Loucy (cell line): ENCODE measurements around the gene ALG12.

Source experiments
- H2AFZ ChIP-seq: fragments of 200-600 bp; sonication (generic); 2 replicates; pipeline ENCODE4 v1.6.0; 2016; ENCODE audit warnings: antibody characterized with exemption, mild to moderate bottlenecking, low read length, moderate library complexity
- H3F3A ChIP-seq: fragments of 200-600 bp; 2 replicates; pipeline ENCODE4 v1.6.0; 2016; ENCODE audit warnings: antibody characterized with exemption, low read depth, mild to moderate bottlenecking
- H3K27me3 ChIP-seq: fragments of 200-600 bp; sonication (generic); 2 replicates; pipeline ENCODE4 v1.6.1; 2014; ENCODE audit warnings: low read length, mild to moderate bottlenecking; ENCODE audit not compliant: insufficient read depth, poor library complexity, severe bottlenecking
- H3K36me3 ChIP-seq: fragments of 200-600 bp; sonication (generic); 2 replicates; pipeline ENCODE4 v1.6.1; 2016; ENCODE audit warnings: low read length; ENCODE audit not compliant: insufficient read depth
- H3K4me1 ChIP-seq: fragments of 200-600 bp; sonication (generic); 2 replicates; pipeline ENCODE4 v1.5.1; 2014; ENCODE audit warnings: low read length, mild to moderate bottlenecking; ENCODE audit not compliant: insufficient read depth, poor library complexity, severe bottlenecking
- H3K4me2 ChIP-seq: fragments of 200-600 bp; sonication (generic); 2 replicates; pipeline ENCODE4 v1.6.0; 2014; ENCODE audit warnings: antibody characterized with exemption, low read length, low read depth, mild to moderate bottlenecking; ENCODE audit not compliant: poor library complexity, severe bottlenecking
- H3K4me3 ChIP-seq: fragments of 200-600 bp; sonication (generic); 2 replicates; pipeline ENCODE4 v1.5.1; 2014; ENCODE audit warnings: low read length, mild to moderate bottlenecking, mixed read lengths; ENCODE audit not compliant: poor library complexity, severe bottlenecking
- H3K79me2 ChIP-seq: fragments of 200-600 bp; sonication (generic); 2 replicates; pipeline ENCODE4 v1.6.1; 2014; ENCODE audit warnings: low read length; ENCODE audit not compliant: insufficient read depth
- H3K9ac ChIP-seq: fragments of 200-600 bp; sonication (generic); 2 replicates; pipeline ENCODE4 v1.6.0; 2014; ENCODE audit warnings: mild to moderate bottlenecking, low read depth, low read length, moderate library complexity; ENCODE audit not compliant: poor library complexity, severe bottlenecking
- H3K9me2 ChIP-seq: fragments of 200-600 bp; sonication (generic); replicated peaks from 2 replicates; pipeline ENCODE4 v1.6.1; 2016; ENCODE audit warnings: low read depth, low read length, mixed read lengths
- H3K9me3 ChIP-seq: fragments of 200-600 bp; sonication (generic); 2 replicates; pipeline ENCODE4 v1.6.1; 2014; ENCODE audit warnings: mild to moderate bottlenecking, antibody characterized with exemption, low read length, low read depth; ENCODE audit not compliant: insufficient read depth
- H4K20me1 ChIP-seq: fragments of 200-600 bp; sonication (generic); 2 replicates; pipeline ENCODE4 v1.6.0; 2014; ENCODE audit warnings: antibody characterized with exemption, low read length, mild to moderate bottlenecking; ENCODE audit not compliant: insufficient read depth, poor library complexity, severe bottlenecking
- CTCF ChIP-seq: fragments of 200-600 bp; sonication (generic); conservative IDR thresholded peaks from 2 replicates; pipeline ENCODE4 v1.5.1; 2014; ENCODE audit warnings: mild to moderate bottlenecking, antibody characterized with exemption, low read length
- EZH2phosphoT487 ChIP-seq: fragments of 200-600 bp; IDR thresholded peaks from 2 replicates; pipeline ENCODE4 v1.6.1; 2018; ENCODE audit warnings: antibody characterized with exemption, mild to moderate bottlenecking, moderate library complexity, borderline replicate concordance

Gene ALG12

GRCh38 chr22:49961601-49962011, 43.4 kb upstream of the ALG12 start:
- Histone ChIP-seq H3K9ac (peak overlapping the region; percentile 89), H2AFZ (no peak overlapping the region), H3K9me2 (no peaks in the 10 kb centered on the region), H3F3A (no peaks in the 10 kb centered on the region), H3K4me2 (peak overlapping the region; percentile 83), H3K9me3 (no peaks in the 10 kb centered on the region), H3K27me3 (no peaks in the 10 kb centered on the region), H4K20me1 (peaks cover 42% of the 10 kb centered on the region), H3K4me1 (peaks cover 31% of the 10 kb centered on the region), H3K79me2 (peaks cover 60% of the 10 kb centered on the region), H3K36me3 (peaks cover 16% of the 10 kb centered on the region; the same call in 1 of the 2 replicates), H3K4me3 (peak overlapping the region; percentile 93)
- TF ChIP-seq CTCF (no peak), EZH2phosphoT487 (no peak)

GRCh38 chr22:49961005-49961600, 42.9 kb upstream of the ALG12 start:
- Histone ChIP-seq H3K4me2 (peak overlapping the region; percentile 83), H3K9ac (peak overlapping the region; percentile 89), H3K79me2 (peaks cover 60% of the 10 kb centered on the region), H3K4me3 (peak overlapping the region; percentile 93), H3K9me3 (no peaks in the 10 kb centered on the region), H2AFZ (no peak overlapping the region), H3K9me2 (no peaks in the 10 kb centered on the region), H4K20me1 (peaks cover 38% of the 10 kb centered on the region), H3K4me1 (peaks cover 31% of the 10 kb centered on the region), H3F3A (no peaks in the 10 kb centered on the region), H3K36me3 (peaks cover 16% of the 10 kb centered on the region; the same call in 1 of the 2 replicates), H3K27me3 (no peaks in the 10 kb centered on the region)
- TF ChIP-seq EZH2phosphoT487 (no peak), CTCF (no peak)

- peak within 1 kb of the TSS; percentile 90 for H3K9ac ChIP-seq
- no peaks in the 10 kb centered on the region for H3K27me3 ChIP-seq
- H3K4me1 ChIP-seq, result peaks cover 31% of the 10 kb centered on the region
- peak within 1 kb of the TSS; percentile 98 for H3K4me2 ChIP-seq
- H3K9me2 ChIP-seq, result no peaks in the 10 kb centered on the region
- peaks cover 34% of the 10 kb centered on the region for H4K20me1 ChIP-seq
- H2AFZ ChIP-seq, result peak within 1 kb of the TSS; percentile 84
- no peaks in the 10 kb centered on the region for H3K9me3 ChIP-seq
- peaks cover 55% of the 10 kb centered on the region for H3K79me2 ChIP-seq
- H3F3A ChIP-seq, result no peaks in the 10 kb centered on the region
- peaks cover 16% of the 10 kb centered on the region; the same call in 1 of the 2 replicates for H3K36me3 ChIP-seq
- TF ChIP-seq CTCF, result 0 out of 2 replicates have a peak, but pooled peaks have one; percentile 14
- TF ChIP-seq EZH2phosphoT487, result no peak
- peak within 1 kb of the TSS; percentile 93 for H3K4me3 ChIP-seq
Observed at GRCh38 chr22:49960159-49961004, 42.1 kb upstream of the ALG12 start, which contains the start of gene PIM3. Gene PIM3 (plus strand): TSS chr22:49960772. CDS start chr22:49960948, 176 bp downstream.
